Measurements from ENCODE around the gene MIAT. TPM values are rescaled to one million over a fixed set of nuclear protein-coding genes. Genes with fewer than 3 reads are reported as not detected.

The MIAT gene
- total and polyA plus RNA-seq, 2 of the 13 experiments (the other 11 are each of a cell fraction or from before 2014, with no cell fraction given): 0.04 TPM; not detected in 1

GRCh38 chr22:26615830-26616435 is 41.5 kb upstream of the MIAT start (continued):
- TF ChIP-seq POLR2AphosphoS2 (IDR thresholded peaks at IDR 0.05; ENCODE audit: low read depth, low read length) (no peak), EEA1 (CRISPR knock-in tag; IDR thresholded peaks at IDR 0.05; ENCODE audit: borderline replicate concordance) (no peak), JARID2 (CRISPR knock-in tag; IDR thresholded peaks at IDR 0.05; ENCODE audit: insufficient replicate concordance) (no peak), NFE2L2 (IDR thresholded peaks at IDR 0.05; ENCODE audit: low read length) (no peak), NCOA2 (CRISPR knock-in tag; IDR thresholded peaks at IDR 0.05) (no peak)
- TF ChIP-seq, protein P1, sequence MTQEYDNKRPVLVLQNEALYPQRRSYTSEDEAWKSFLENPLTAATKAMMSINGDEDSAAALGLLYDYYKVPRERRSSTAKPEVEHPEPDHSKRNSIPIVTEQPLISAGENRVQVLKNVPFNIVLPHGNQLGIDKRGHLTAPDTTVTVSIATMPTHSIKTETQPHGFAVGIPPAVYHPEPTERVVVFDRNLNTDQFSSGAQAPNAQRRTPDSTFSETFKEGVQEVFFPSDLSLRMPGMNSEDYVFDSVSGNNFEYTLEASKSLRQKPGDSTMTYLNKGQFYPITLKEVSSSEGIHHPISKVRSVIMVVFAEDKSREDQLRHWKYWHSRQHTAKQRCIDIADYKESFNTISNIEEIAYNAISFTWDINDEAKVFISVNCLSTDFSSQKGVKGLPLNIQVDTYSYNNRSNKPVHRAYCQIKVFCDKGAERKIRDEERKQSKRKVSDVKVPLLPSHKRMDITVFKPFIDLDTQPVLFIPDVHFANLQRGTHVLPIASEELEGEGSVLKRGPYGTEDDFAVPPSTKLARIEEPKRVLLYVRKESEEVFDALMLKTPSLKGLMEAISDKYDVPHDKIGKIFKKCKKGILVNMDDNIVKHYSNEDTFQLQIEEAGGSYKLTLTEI (CRISPR knock-in tag; conservative IDR thresholded peaks at IDR 0.05): no peak

DNA sequence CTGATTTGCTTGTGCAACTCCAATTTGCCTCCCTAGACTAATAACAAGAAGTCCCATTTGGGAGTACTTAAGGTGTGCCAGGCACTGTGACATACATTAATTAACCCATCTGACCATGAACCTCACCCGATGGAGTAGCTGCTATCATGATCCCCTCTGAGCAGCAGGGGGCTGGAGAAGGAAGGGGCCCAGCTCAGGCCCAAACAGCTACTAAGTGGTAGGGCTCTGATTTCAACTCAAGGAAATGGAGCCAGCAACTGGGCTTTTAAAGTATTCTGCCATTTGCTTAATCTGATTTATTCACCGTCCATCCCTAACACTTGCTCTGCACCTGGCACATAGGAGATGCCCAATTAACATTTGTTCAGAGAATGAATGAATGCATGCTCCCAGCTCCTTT is 40.7 kb upstream of the MIAT start:
- no TSS peak for BruUV-seq (replicated peaks)
- H4K20me1 ChIP-seq (ENCODE audit: insufficient read depth, low read length): no peaks in the 10 kb centered on the region
- no peak overlapping the region for H3K4me2 ChIP-seq (ENCODE audit: low read depth, low read length)
- no peaks in the 10 kb centered on the region for H3K79me2 ChIP-seq (ENCODE audit: insufficient read depth, low read length)
- H3K9me3 ChIP-seq (ENCODE audit: low read length): no peaks in the 10 kb centered on the region
- H3K36me3 ChIP-seq (replicated peaks in 1 of 2; ENCODE audit: control insufficient read depth in 1 of 2, insufficient read depth in 2 of 2, low read length in 2 of 2): no peaks in the 10 kb centered on the region
- in situ Hi-C loops (cut with HindIII; ENCODE audit: extremely low pct_ligation_motif_present, low pct_unique_long_range_greater_than_20kb) (no loop called here), intact Hi-C loops (cut with micrococcal nuclease; ENCODE audit: unreplicated experiment) (no loop called here)
- no peak for FAIRE-seq
- WGBS (ENCODE audit: low lambda C conversion rate): 0% methylated on average over 1 of the region's 2 CpGs
- POLR2A ChIA-PET: no interaction called here
- peaks cover 2 to 23% of the 10 kb centered on the region in 2 experiments; a peak in 3 of 5 replicates for H3K27me3 ChIP-seq (ENCODE audit: control insufficient read depth in 1 of 2, insufficient read depth in 2 of 2, low read length in 2 of 2)
- no peaks in the 10 kb centered on the region for H3K4me1 ChIP-seq (ENCODE audit: insufficient read depth, low read length)
- CTCF ChIA-PET (ENCODE audit: low intra/inter-chr PET ratio, low total read pairs): no interaction called here
- H3K4me3 ChIP-seq (replicated peaks in 1 of 3; ENCODE audit: insufficient read depth in 1 of 3, low read depth in 2 of 3, low read length in 3 of 3): no peak overlapping the region
- no peak overlapping the region for H3K9ac ChIP-seq (ENCODE audit: insufficient read depth, low read depth, low read length)
- DNase-seq (ENCODE audit: low spot score): no peak
- no peak overlapping the region for H3K27ac ChIP-seq (ENCODE audit: extremely low read length, insufficient read depth, low read length)
- no peak for ATAC-seq
- H2AFZ ChIP-seq (ENCODE audit: low read length): no peak overlapping the region
- TF ChIP-seq CSRNP1 (CRISPR knock-in tag; IDR thresholded peaks at IDR 0.05) (no peak), MAFK (conservative IDR thresholded peaks at IDR 0.05 in 1 of 2, IDR thresholded peaks at IDR 0.05 in 1 of 2; ENCODE audit: low read length in 2 of 2) (no peak), ZNF33B (CRISPR knock-in tag; IDR thresholded peaks at IDR 0.05) (no peak), ZBTB10 (CRISPR knock-in tag; IDR thresholded peaks at IDR 0.05; ENCODE audit: borderline replicate concordance) (no peak), NFYB (CRISPR knock-in tag; IDR thresholded peaks at IDR 0.05) (no peak), PCBP2 (optimal IDR thresholded peaks at IDR 0.05; ENCODE audit: low read depth, low read length, poor library complexity, severe bottlenecking) (no peak), ZNF24 (IDR thresholded peaks at IDR 0.05) (no peak), FOXJ3 (CRISPR knock-in tag; IDR thresholded peaks at IDR 0.05; ENCODE audit: borderline replicate concordance) (no peak), MNT (IDR thresholded peaks at IDR 0.05) (no peak), FLYWCH1 (CRISPR knock-in tag; IDR thresholded peaks at IDR 0.05) (no peak)
